ENCODE results near the gene GABRD. TPM values are rescaled to one million over a fixed set of nuclear protein-coding genes. Genes with fewer than 3 reads are reported as not detected.

The GABRD gene
- total RNA-seq (ENCODE audit: low replicate concordance), result 0.12 TPM in 1 of 2 replicates, not detected in the other

GRCh38 chr1:2019172-2019543 lies at the start of gene GABRD:
Gene GABRD, plus strand, starts transcription at chr1:2019345. Its CDS starts 79 bp downstream, at chr1:2019424.

GRCh38 chr1:2003541-2004131 lies 15.5 kb upstream of the GABRD start, which contains the start of gene CFAP74:
Gene CFAP74, minus strand, starts transcription at chr1:2003786. Its CDS starts 12,830 bp downstream, at chr1:1990956.

GRCh38 chr1:2049718-2050431 lies 30.7 kb downstream of the GABRD start, which contains the start of gene PRKCZ:
Gene PRKCZ, plus strand, starts transcription at chr1:2050411. Its CDS starts 220 bp downstream, at chr1:2050631.

Other genes starting within 250 kb of the GABRD start
- gene NADK, start 240.9 kb upstream of the GABRD start, total RNA-seq (ENCODE audit: low replicate concordance), result 30.6 and 32.3 TPM in 2 replicates
- 80.9 and 92.6 TPM in 2 replicates for gene GNB1, start 128.3 kb upstream of the GABRD start, total RNA-seq (ENCODE audit: low replicate concordance)
- gene CALML6, start 104.1 kb upstream of the GABRD start, total RNA-seq (ENCODE audit: low replicate concordance), result 0.12 and 0.30 TPM in 2 replicates
- gene TMEM52, start 100.1 kb upstream of the GABRD start, total RNA-seq (ENCODE audit: low replicate concordance), result not detected in 2 replicates
- gene CFAP74, start 15.6 kb upstream of the GABRD start, total RNA-seq (ENCODE audit: low replicate concordance), result not detected in 2 replicates
- gene PRKCZ, start 31.1 kb downstream of the GABRD start, total RNA-seq (ENCODE audit: low replicate concordance), result 0.60 and 9.1 TPM in 2 replicates
- gene FAAP20, start 175.4 kb downstream of the GABRD start, total RNA-seq (ENCODE audit: low replicate concordance), result 5.4 and 20.1 TPM in 2 replicates
- gene SKI, start 209.0 kb downstream of the GABRD start, total RNA-seq (ENCODE audit: low replicate concordance), result 6.8 and 22.7 TPM in 2 replicates

Data from smooth muscle cell of the coronary artery (primary cell).